GM21529 (cell line): ENCODE data around the gene SDK1.

Source experiments
- ATAC-seq: cut with Tn5 transposase; IDR thresholded peaks from one replicate; pipeline ENCODE4 v1.9.1; 2021; ENCODE audit not compliant: unreplicated experiment

Gene SDK1

DNA sequence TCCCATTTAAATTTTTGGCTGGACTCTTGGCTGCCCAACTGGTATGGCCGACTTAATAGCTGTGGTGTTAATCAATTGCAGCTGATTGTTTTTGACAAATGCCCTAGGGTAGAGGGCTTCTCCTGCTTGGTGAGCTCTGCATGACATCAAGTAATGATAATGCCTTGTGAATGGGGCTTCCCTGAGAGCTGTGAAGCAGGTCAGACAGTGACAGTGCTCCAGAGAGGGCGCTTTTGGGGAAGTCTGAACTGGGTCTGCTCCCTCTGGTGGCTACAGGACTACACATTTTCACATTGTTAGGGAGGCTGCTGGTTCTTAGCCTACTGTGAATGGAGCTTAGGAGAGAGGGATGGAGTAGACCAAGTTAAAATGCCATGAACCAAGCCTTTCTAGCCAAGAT lies 98.8 kb downstream of the SDK1 start:
- peak; percentile 47 for ATAC-seq

GRCh38 chr7:3404501-3404900 lies 103.4 kb downstream of the SDK1 start:
- no peak for ATAC-seq

- ATAC-seq = no peak
Observed at GRCh38 chr7:3408814-3409595, 108.0 kb downstream of the SDK1 start.

DNA sequence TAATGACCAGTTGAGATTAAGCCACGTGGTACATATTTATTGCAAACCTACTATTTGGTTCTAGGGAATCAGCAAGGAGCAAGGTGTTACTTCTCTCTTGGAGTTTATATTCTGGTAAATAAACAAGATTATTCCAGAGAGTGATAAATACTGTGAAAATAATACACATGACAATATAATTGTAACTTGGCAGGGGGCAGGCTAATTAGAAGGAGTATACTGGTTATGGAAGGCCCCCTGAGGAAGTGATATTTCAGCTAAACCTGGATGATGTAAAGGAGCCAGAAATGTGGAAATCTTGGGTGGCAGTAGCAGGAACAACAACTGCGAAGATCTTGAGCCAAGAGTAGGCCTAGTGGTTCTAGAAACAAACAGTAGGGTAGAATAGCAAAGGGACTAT lies 111.8 kb downstream of the SDK1 start:
- no peak for ATAC-seq

GRCh38 chr7:3415861-3416312 lies 114.8 kb downstream of the SDK1 start:
- ATAC-seq = no peak

DNA sequence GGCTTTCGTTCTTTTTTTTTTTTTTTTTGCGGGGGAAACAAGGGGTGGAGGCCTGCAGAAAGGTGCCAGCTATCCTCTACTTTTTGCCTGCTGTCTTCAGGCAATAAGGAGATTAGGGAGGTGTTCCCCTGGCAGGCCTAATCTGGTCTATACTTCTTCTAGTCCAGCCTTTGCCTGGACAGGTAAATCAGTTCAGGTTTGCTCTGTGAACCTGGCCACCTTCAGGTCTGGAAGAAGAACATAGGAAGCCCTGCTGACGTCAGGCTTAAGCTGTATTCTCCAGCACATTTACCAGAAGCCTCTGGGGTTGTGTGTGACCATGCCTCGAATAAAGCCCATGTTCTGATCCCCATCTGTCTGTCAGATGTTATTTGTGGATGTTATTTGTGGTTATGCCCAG lies 115.4 kb downstream of the SDK1 start:
- ATAC-seq = no peak

GRCh38 chr7:3425087-3425486 lies 124.0 kb downstream of the SDK1 start:
- ATAC-seq = no peak

DNA sequence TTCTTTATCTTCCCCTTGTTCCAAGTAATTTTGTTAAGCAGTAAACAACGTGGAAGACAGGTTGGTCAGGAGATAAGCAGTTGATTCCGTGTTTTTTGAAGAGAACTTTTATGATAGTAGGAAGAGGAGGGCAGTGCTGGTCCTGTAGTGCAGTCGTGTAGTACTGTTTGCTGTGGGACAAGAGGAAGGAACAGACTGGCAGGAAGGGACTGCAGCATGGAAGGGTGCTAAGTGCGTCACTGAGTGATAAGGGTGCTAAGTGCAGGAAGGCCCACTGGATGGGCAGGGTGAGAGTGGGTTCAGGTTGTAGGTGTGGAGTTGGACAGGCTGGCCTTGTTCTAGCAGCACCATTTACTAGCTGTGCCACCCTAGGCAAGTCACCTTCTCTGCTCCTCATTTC lies 125.0 kb downstream of the SDK1 start:
- no peak for ATAC-seq

GRCh38 chr7:3427957-3428356 lies 126.9 kb downstream of the SDK1 start:
- no peak for ATAC-seq

- ATAC-seq = no peak
Observed at GRCh38 chr7:3429981-3430380, 128.9 kb downstream of the SDK1 start.

DNA sequence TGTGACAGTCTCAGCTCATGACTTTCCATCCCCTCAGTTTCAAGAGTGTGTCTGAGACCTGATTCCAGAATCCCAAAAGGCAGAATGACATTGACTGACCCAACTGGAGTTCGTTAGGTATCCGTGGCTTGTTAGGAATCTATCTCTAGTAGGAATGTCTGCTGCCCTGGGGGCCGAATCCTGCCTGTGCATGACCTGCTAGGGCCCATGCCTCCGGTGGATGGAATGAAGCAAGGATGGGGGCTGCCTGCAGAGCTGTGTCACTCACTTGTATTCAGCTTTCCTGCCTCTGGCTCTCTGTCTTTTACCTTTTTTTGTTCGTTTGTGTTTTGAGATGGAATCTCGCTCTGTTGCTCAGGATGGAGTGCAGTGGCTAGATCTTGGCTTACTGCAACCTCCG lies 129.5 kb downstream of the SDK1 start:
- no peak for ATAC-seq

GRCh38 chr7:3431306-3431705 lies 130.3 kb downstream of the SDK1 start:
- ATAC-seq = no peak

DNA sequence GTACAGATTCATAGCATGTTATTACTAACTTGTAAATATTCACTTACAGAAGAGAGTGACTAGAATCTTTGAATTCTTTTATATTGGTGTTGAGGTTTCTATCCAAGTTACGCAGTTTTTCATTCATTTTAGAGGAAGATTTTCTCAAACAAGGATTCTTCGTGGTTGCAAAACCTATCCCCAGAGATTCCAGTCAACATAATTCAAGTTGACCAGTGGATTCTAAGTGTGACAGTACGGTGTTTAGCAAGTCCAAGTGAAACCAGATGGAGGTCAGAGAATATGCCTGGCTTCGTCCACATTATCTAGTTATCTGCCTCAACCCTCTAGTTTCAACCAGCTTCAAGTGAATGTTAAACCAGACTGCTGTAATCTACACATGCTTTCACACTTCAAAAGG lies 131.9 kb downstream of the SDK1 start:
- no peak for ATAC-seq

DNA sequence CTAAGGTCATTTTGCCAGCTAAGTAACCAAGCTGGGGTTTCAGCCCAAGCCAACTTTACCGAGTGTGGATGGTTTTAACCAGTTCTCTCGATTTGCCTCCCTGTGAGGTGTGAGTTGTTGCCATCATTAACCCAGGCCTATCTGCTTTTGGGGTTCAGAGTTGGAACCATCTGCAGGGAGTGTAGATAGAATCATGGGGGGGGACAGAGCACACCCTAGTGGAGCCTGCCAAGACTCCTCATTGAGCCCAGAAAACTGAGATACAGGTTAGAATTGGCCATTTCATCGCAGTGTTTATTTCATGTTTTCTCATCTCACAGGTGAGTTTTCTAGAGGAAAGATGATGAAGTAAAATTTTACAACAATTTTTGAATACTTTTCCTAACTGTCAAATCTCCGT lies 133.6 kb downstream of the SDK1 start:
- no peak for ATAC-seq

DNA sequence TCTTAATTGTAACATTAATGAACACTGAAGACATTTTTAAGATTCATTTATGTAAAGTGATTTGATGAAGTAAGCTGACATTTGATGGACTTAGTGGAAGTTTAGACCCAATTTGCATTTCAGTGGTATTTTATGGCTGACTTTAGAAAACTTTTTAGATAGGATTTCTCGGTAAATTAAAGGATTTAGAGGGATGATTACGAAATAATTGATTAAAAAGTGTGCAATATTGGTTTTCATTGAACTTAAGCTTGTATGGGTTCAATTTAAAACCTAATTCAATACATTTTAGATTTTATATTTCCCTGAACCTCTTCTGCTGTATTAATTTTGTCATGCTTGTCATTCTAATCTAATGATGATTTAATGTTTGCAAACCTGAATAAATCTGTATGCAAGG lies 135.1 kb downstream of the SDK1 start:
- no peak for ATAC-seq

GRCh38 chr7:3436746-3437145 lies 135.7 kb downstream of the SDK1 start:
- no peak for ATAC-seq

GRCh38 chr7:3437467-3437866 lies 136.4 kb downstream of the SDK1 start:
- ATAC-seq = no peak

DNA sequence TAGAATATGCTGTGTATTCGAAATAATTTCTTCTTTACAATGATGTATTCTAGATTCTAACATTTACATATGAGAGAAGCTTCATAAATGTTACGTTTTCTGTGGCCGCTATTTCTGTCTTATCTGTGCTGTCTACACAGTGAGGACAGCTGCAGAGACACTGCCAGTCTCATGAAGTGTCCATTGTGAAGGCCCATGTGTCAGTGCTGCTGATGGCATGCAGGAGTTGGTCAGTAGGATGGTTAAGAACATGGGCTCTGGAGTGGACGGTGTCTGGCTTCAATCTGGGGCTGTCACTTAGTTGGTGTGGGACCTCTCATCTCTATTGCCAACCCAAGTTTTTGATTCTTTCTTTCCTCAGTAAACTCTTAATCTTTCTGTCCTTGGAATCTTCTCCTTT lies 137.3 kb downstream of the SDK1 start:
- no peak for ATAC-seq

DNA sequence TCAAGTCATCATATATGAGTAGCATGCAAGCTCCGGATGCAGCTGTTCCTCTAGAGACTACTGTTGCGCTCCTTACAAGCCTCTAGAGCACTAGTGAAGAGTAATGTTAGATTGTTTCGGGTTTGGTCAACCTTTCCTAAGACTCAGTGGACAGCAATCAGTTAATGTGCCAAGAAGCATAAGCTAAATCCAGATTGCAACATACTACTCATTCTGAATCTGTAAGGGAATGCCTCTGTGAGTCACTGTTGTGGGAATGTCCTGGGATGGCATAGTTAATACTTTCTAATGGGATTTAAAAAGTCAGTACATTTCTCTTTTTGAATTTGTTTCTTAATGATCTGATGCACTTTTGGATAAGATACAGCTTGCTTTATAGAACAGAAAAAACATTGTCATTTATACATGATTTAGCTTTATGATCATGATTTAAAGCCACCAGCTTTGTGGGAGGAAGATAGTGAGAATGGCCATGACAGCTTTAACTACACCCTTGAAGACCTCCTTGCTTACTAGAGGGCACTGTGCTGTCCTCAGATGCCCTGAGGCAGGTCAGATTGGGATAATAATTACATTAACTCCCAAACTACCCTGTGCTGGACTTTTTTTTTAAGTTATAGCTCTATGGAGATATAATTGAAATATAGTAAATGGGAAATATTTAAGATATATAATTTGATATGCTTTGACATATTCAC lies 138.4 kb downstream of the SDK1 start:
- no peak for ATAC-seq

DNA sequence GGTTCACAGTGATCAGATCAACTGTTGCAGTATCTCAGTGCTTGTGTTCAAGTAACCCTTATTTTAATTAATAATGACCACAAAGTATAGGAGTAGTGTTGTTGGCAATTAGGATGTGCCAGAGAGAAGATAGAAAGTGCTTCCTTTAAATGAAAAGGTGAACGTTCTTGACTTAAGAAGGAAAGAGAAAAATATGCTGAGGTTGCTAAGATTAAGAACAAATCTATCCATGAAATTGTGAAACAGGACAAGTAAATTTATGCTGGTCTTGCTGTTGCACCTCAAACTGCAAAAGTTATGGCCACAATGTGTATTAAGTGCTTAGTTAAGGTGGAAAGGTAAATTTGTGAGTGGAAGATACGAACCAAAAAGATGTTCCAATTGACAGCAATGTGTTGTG lies 139.5 kb downstream of the SDK1 start:
- ATAC-seq = no peak

DNA sequence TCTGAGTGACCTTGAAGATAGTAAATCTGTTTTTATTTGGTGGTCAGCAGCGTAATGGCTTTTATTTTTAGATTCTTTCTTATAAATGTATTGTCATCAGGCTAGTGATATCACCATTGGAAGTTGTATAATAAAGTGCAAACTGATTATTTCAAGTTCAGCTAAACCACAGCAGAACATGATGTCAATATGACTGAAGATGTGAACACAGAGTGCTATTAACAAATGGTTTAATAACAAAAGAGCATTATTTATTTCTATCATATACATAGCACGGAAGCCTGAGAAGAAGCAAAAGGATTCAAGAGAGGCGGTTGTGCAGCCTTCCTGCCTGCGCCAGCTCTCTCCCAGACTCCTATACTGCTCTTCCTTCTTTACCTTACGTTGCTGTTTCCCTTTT lies 142.7 kb downstream of the SDK1 start:
- ATAC-seq = no peak

GRCh38 chr7:3446786-3447185 lies 145.7 kb downstream of the SDK1 start:
- ATAC-seq = no peak

GRCh38 chr7:3451701-3452100 lies 150.6 kb downstream of the SDK1 start:
- no peak for ATAC-seq
